Adrenal gland (tissue), 12 donors: ENCODE results near the gene UCHL5. TPM values are rescaled to one million over a fixed set of nuclear protein-coding genes. Genes with fewer than 3 reads are reported as not detected.
A peak's percentile ranks its signal among the peaks of the same experiment; 100 is the strongest.

Experiments
- DNase-seq, 7 donors: peaks; one replicate each; pipeline ENCODE4 v3.0.0-alpha.2; 2019 to 2020
- H3K27ac ChIP-seq, 5 donors: fragments of 200-600 bp; sonication (generic) in 4 of 5; 1 replicate in 3 of 5; 2 replicates in 2 of 5; pipeline versions ENCODE4 v1.5.1 to v1.8.0; 2016 to 2020; ENCODE audit warnings: mild to moderate bottlenecking in 1 of 5
- H3K27me3 ChIP-seq: fragments of 200-600 bp; 2 replicates; pipeline ENCODE4 v1.8.0; 2021
- H3K36me3 ChIP-seq, 2 donors: fragments of 200-600 bp; replicated peaks in 1 of 2; 1 replicate in 1 of 2; 2 replicates in 1 of 2; pipeline versions ENCODE4 v1.5.1 to v1.8.0; 2018 to 2022
- H3K4me1 ChIP-seq, 2 donors: fragments of 200-600 bp; replicated peaks in 1 of 2; 1 replicate in 1 of 2; 2 replicates in 1 of 2; pipeline versions ENCODE4 v1.5.1 to v1.8.0; 2018 to 2021
- H3K4me3 ChIP-seq, 4 donors: fragments of 200-600 bp; sonication (generic) in 3 of 4; one replicate each; pipeline ENCODE4 v1.5.1; 2016 to 2018
- H3K9me3 ChIP-seq, 3 donors: fragments of 200-600 bp; sonication (generic) in 1 of 3; replicated peaks in 1 of 3; 1 replicate in 2 of 3; 2 replicates in 1 of 3; pipeline versions ENCODE4 v1.5.1 to v1.8.0; 2016 to 2021
- POLR2A ChIP-seq, 2 donors: fragments of 450-650 bp; IDR thresholded peaks; one replicate each; pipeline ENCODE4 v1.6.1; 2017; ENCODE audit warnings: antibody characterized with exemption in 2 of 2, mild to moderate bottlenecking in 2 of 2, moderate library complexity in 1 of 2
- WGBS, 4 donors: extraction: QIAGEN DNeasy Blood & Tissue Kit in 2 of 4; methylation state at CpG; one replicate each; pipeline versions ENCODE4 v1.1.5 to v1.1.7; 2013 to 2017; 5-methylcytosine and 5-hydroxymethylcytosine counted together
- intact Hi-C, 2 donors: fragments of 100-400 bp; cut with DNase I; formaldehyde crosslinking; loops; one replicate each; pipeline versions ENCODE4 v1.14.1 to v1.15.0; 2022 to 2023
- polyA plus RNA-seq, 3 donors: library from polyadenylated mRNA; stranded (reverse); fragments of 200-250 nt in 2 of 3; fragments of 350-450 nt in 1 of 3; fragmentation: Illumina TruSeq in 1 of 3; extraction: RNeasy Lipid Tissue Mini Kit (QIAGEN cat#74804) in 1 of 3; gene quantifications; one replicate each; pipeline ENCODE4 v1.2.3, GENCODE V29; 2013 to 2014
- small RNA-seq, 2 donors: library from RNA; depleted of rRNA; stranded (forward); fragments of <200 nt; gene quantifications; one replicate each; pipeline ENCODE3, GENCODE V24; 2016
- total RNA-seq, 9 donors: library from RNA; depleted of rRNA in 4 of 9; stranded (reverse); fragments of >200 nt in 4 of 9; fragments of 120-200 nt in 1 of 9; fragmentation: NEBNext Ultra II Directional in 1 of 9; extraction: Animal tissue kit (Norgen Biotek cat#: 25700) in 1 of 9; gene quantifications; one replicate each; pipeline versions ENCODE4 v1.1.0 to v1.2.4, GENCODE V29; 2013 to 2023
- TF ChIP-seq, protein P1 (sequence below), 6 experiments: fragments of 450-650 bp in 4 of 6; fragments of 200-600 bp in 2 of 6; sonication (generic) in 1 of 6; IDR thresholded peaks; 1 replicate in 5 of 6; 2 replicates in 1 of 6; pipeline versions ENCODE4 v1.5.1 to v1.8.0; 2016 to 2021; ENCODE audit warnings: antibody characterized with exemption in 6 of 6, mild to moderate bottlenecking in 2 of 6, moderate library complexity in 1 of 6
- donor health status: healthy with polysubstance abuse.
- donor health status: Bipolar disorder and iron deficiency.
- donor health status: DM: yes; HTN: yes; CAD: no.
- donor health status: DM: no; HTN: no; CAD: no.
- donor health status: DM: no; HTN: no; CAD: no.
- donor health status: DM: yes; HTN: yes; CAD: no.

Gene UCHL5
- total and polyA plus RNA-seq, 12 donors: 9.3 to 71.9 (median 24.8) TPM

DNA sequence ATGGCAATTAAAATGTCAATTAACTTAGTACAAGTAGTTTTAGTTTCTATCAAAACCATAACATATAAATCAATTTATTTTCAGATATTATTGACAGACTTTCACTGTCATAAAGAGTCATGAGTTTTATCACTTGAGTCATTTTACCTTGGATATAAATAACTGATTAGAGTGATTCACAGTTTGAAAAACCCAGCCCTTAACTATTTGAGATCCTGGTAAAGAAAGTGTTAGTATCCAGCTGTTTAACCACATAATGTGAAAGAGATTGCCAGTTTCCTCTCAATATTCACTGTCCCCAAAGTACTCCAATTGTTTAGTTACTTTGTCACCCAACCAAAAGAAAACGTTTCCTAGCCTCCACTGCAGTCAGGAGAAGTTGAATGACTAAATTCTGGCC is 91.3 kb downstream of the UCHL5 start:
- peaks cover 0 to 20% of the 10 kb centered on the region in 2 donors for H3K4me1 ChIP-seq
- H3K27ac ChIP-seq: peak overlapping the region in 1 of 5 donors; percentile 18
- H3K9me3 ChIP-seq: peaks cover 0 to 5% (median 0%) of the 10 kb centered on the region in 3 donors
- TF ChIP-seq, protein P1, sequence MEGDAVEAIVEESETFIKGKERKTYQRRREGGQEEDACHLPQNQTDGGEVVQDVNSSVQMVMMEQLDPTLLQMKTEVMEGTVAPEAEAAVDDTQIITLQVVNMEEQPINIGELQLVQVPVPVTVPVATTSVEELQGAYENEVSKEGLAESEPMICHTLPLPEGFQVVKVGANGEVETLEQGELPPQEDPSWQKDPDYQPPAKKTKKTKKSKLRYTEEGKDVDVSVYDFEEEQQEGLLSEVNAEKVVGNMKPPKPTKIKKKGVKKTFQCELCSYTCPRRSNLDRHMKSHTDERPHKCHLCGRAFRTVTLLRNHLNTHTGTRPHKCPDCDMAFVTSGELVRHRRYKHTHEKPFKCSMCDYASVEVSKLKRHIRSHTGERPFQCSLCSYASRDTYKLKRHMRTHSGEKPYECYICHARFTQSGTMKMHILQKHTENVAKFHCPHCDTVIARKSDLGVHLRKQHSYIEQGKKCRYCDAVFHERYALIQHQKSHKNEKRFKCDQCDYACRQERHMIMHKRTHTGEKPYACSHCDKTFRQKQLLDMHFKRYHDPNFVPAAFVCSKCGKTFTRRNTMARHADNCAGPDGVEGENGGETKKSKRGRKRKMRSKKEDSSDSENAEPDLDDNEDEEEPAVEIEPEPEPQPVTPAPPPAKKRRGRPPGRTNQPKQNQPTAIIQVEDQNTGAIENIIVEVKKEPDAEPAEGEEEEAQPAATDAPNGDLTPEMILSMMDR (IDR thresholded peaks at IDR 0.05): no peak
- no peak for TF ChIP-seq POLR2A (IDR thresholded peaks at IDR 0.05)
- no peaks in the 10 kb centered on the region for H3K36me3 ChIP-seq
- WGBS, 4 donors: 19 to 53% (median 29%) methylated on average over 1 of the region's 1 CpG
- DNase-seq: no peak
- H3K27me3 ChIP-seq: no peaks in the 10 kb centered on the region
- intact Hi-C loops: no loop called here
- no peak overlapping the region for H3K4me3 ChIP-seq

GRCh38 chr1:192967211-192967877 is 91.8 kb downstream of the UCHL5 start:
- DNase-seq: no peak
- Histone ChIP-seq H3K4me3 (no peak overlapping the region), H3K4me1 (peaks cover 0 to 20% of the 10 kb centered on the region in 2 donors), H3K36me3 (no peaks in the 10 kb centered on the region), H3K27me3 (no peaks in the 10 kb centered on the region), H3K27ac (peak overlapping the region in 1 of 5 donors; percentile 18), H3K9me3 (peaks cover 0 to 5% (median 0%) of the 10 kb centered on the region in 3 donors)
- no peak for TF ChIP-seq POLR2A (IDR thresholded peaks at IDR 0.05)
- TF ChIP-seq, protein P1 (IDR thresholded peaks at IDR 0.05): no peak
- intact Hi-C loops: no loop called here
- 74 to 86% (median 79%) methylated on average over 2 of the region's 2 CpGs for WGBS, 4 donors

DNA sequence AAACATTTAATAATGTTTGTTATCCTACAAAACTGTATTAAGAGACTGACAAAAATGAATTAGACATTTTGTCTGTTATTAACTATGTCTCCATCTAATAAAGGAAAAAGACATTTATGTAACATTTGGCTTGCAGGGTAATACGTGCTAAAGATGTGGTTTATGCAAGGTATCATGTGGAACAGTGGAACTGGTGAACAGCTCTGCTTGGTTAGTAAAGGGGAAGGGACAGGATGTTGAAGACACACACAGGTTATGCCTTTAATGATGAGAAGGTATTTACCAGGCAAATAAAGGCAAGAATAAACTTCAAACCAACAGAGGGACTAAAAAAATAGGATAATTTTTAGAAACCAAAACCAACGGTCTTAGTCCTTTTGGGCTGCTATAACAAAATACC is 93.1 kb downstream of the UCHL5 start:
- DNase-seq: no peak
- peaks cover 0 to 20% of the 10 kb centered on the region in 2 donors for H3K4me1 ChIP-seq
- H3K27me3 ChIP-seq: no peaks in the 10 kb centered on the region
- no peaks in the 10 kb centered on the region for H3K36me3 ChIP-seq
- peaks cover 0 to 5% (median 0%) of the 10 kb centered on the region in 3 donors for H3K9me3 ChIP-seq
- TF ChIP-seq, protein P1 (IDR thresholded peaks at IDR 0.05): no peak
- TF ChIP-seq POLR2A (IDR thresholded peaks at IDR 0.05): no peak
- H3K4me3 ChIP-seq: no peak overlapping the region
- intact Hi-C loops: no loop called here
- no peak overlapping the region for H3K27ac ChIP-seq
- 72 to 96% (median 95%) methylated on average over 2 of the region's 2 CpGs for WGBS, 4 donors

- Histone ChIP-seq H3K36me3 (no peaks in the 10 kb centered on the region), H3K27me3 (no peaks in the 10 kb centered on the region), H3K4me1 (peaks cover 0 to 9% of the 10 kb centered on the region in 2 donors), H3K27ac (no peak overlapping the region), H3K4me3 (no peak overlapping the region), H3K9me3 (peaks cover 0 to 5% (median 0%) of the 10 kb centered on the region in 3 donors)
- no peak for DNase-seq
- 85 to 89% (median 87%) methylated on average over 2 of the region's 2 CpGs for WGBS, 4 donors
- intact Hi-C loops: no loop called here
- no peak for TF ChIP-seq POLR2A (IDR thresholded peaks at IDR 0.05)
- TF ChIP-seq, protein P1 (IDR thresholded peaks at IDR 0.05): no peak
Measured at GRCh38 chr1:192962901-192963300, 96.3 kb downstream of the UCHL5 start.

Small RNA genes within 50 kb of the gene (small RNA-seq; reads per million reads assigned to genes)
- gene SCARNA18B: 0 reads per million in 2 donors

Other genes starting within 250 kb of the UCHL5 start
- gene RO60, start 252 bp upstream of the UCHL5 start, total RNA-seq: 100 to 1,000 TPM in 1 of 9 donors, 10 to 100 TPM in 8; 60.7 to 100 (median 76.5) TPM
- gene RO60, start 252 bp upstream of the UCHL5 start, polyA plus RNA-seq: 10 to 100 TPM in 2 of 3 donors, 1 to 10 TPM in 1; 3.8 to 19.0 (median 10.6) TPM
- gene GLRX2, start 46.1 kb upstream of the UCHL5 start, total RNA-seq: 10 to 100 TPM in 7 of 9 donors, 1 to 10 TPM in 2; 3.0 to 57.7 (median 24.9) TPM
- gene GLRX2, start 46.1 kb upstream of the UCHL5 start, polyA plus RNA-seq: 10 to 100 TPM in 2 of 3 donors, 1 to 10 TPM in 1; 10.0 to 59.8 (median 25.1) TPM
- gene CDC73, start 62.7 kb upstream of the UCHL5 start, total RNA-seq: 10 to 100 TPM; 18.0 to 64.0 (median 37.9) TPM
- gene CDC73, start 62.7 kb upstream of the UCHL5 start, polyA plus RNA-seq: 10 to 100 TPM in 2 of 3 donors, 1 to 10 TPM in 1; 5.9 to 43.3 (median 10.7) TPM
- gene B3GALT2, start 127.3 kb upstream of the UCHL5 start, total RNA-seq: 1 to 10 TPM in 5 of 9 donors, under 1 TPM in 4; 0.21 to 6.3 (median 1.2) TPM
- 1 to 10 TPM in 1 of 3 donors, under 1 TPM in 2; 0.51 to 1.2 (median 0.80) TPM for gene B3GALT2, start 127.3 kb upstream of the UCHL5 start, polyA plus RNA-seq